Measurements from ENCODE around the gene MAP7D3.

Gene MAP7D3

DNA sequence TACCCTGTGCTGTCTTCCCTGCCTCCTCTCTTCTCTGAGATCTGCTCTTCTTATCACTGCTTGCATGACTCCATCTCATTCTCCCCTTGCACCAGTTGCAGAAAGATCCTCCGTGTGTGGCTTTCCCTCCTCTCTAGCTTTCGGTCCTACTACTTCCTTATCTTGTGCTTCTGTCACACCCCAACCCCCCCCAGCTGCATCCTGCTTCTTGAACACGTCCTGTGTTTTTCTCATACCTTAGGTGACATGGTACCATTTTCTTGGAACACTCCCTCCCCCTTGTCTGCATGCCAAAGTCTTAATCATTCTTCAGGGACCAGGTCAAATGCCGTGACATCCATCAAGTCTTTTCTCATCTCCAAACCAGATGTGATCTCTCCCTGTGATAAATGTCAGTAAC lies 57.4 kb downstream of the MAP7D3 start:
- DNase-seq (ENCODE audit: low read depth), result no peak
- H3K4me3 ChIP-seq (ENCODE audit: low read depth, low read length), result no peak overlapping the region
- TF ChIP-seq, protein P1, sequence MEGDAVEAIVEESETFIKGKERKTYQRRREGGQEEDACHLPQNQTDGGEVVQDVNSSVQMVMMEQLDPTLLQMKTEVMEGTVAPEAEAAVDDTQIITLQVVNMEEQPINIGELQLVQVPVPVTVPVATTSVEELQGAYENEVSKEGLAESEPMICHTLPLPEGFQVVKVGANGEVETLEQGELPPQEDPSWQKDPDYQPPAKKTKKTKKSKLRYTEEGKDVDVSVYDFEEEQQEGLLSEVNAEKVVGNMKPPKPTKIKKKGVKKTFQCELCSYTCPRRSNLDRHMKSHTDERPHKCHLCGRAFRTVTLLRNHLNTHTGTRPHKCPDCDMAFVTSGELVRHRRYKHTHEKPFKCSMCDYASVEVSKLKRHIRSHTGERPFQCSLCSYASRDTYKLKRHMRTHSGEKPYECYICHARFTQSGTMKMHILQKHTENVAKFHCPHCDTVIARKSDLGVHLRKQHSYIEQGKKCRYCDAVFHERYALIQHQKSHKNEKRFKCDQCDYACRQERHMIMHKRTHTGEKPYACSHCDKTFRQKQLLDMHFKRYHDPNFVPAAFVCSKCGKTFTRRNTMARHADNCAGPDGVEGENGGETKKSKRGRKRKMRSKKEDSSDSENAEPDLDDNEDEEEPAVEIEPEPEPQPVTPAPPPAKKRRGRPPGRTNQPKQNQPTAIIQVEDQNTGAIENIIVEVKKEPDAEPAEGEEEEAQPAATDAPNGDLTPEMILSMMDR (conservative IDR thresholded peaks at IDR 0.05; ENCODE audit: low read depth, low read length), result no peak

DNA sequence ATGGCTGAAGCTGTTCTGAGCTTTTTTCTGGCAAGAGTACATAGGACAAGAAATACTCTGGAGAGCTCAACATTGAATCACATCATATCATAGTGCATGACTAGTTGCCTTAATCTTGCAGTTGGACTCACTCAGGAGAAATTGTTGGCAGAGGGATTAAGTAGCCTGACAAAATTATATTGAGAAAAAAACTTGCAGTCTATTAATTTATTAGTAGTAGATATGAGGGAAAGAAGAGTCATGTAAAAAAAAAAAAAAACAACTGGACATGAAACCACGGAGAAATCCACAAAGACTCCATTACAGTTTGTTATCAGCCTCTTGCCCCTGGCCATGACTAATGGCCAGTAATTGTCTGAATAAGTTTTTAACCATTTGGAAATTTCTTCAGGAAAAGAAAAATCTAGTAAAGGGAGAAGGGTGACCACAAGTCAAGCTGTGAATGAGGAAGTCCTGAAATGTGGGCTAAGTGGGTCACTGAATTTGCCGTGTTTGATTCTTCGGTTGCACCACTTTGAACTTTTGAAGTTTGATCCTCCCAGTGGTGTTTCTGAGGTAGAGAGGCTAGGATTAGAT lies 58.3 kb downstream of the MAP7D3 start:
- TF ChIP-seq, protein P1 (conservative IDR thresholded peaks at IDR 0.05; ENCODE audit: low read depth, low read length), result no peak
- DNase-seq (ENCODE audit: low read depth), result peak; percentile 63
- no peak overlapping the region for H3K4me3 ChIP-seq (ENCODE audit: low read depth, low read length)

DNA sequence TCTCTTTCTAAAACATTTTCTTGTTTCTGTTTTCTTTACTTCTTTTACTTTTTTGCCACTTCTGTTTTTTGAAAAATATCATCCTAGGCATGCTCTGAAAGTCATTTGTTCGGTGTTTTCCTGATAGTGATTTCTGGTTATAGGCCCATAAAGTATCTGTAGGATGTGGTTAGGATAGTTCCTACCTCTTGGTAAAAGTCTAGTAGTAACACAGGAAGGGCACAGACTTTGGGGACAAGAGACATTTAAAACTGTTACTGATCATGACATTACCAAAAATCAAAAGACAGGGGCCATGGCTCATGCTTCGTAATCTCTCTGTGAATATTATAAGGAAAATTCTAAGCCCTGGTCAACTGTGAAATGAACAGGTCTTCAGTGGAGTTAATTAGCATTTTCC lies 59.1 kb downstream of the MAP7D3 start:
- no peak overlapping the region for H3K4me3 ChIP-seq (ENCODE audit: low read depth, low read length)
- DNase-seq (ENCODE audit: low read depth), result no peak
- TF ChIP-seq, protein P1 (conservative IDR thresholded peaks at IDR 0.05; ENCODE audit: low read depth, low read length), result no peak

DNA sequence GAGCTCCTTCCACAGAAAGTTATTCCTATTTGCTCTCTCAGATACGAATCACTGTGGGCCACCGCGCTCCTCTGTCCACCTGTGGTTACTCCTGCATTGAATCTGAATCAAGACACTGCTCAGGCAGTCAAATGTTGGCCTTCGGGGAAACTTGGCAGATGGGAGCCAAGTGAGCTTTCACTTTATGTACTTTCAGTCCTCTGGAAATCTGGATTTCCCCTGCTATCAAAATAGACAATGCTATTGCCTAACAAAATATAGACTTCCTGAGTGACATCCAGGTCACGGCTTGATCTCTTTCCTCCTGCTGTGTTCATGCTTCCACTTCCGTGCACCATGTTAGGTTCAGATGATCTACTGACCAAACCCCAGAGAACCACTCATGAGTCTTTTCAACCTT lies 60.0 kb downstream of the MAP7D3 start:
- H3K4me3 ChIP-seq (ENCODE audit: low read depth, low read length), result no peak overlapping the region
- peak; percentile 57 for DNase-seq (ENCODE audit: low read depth)
- TF ChIP-seq, protein P1 (conservative IDR thresholded peaks at IDR 0.05; ENCODE audit: low read depth, low read length), result no peak

DNA sequence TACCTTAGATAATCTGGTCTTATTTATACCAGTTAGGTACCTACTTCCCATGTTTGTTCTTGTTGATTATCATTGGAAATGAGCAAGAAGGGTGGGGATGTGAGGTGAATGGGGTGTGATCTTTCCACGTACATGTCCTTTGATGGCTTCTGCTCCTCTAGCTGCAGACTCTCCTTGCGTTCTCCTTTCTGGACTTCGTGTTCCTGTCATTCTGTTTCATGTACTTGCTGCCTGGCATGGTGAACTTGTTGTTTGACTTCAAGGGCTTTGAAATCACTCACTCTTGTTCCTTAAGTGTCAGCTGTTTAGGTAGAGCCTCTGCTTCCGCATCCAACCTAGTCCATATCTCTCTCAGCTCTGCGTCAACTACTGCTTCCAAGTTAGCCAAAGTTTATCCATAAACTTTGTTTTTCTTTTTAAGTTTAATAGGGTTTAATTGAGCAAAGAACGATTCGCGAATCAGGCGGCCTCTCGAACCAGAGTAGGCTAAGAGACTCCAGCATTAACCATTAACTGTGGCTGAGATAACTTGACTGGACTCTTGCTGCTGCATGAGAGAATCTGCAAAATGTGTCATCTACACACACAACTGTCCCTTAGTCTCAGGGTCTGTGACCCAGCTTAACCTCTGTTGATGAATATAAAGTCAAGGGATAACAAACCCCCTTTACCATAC lies 61.0 kb downstream of the MAP7D3 start:
- no peak for DNase-seq (ENCODE audit: low read depth)
- H3K4me3 ChIP-seq (ENCODE audit: low read depth, low read length), result no peak overlapping the region
- TF ChIP-seq, protein P1 (conservative IDR thresholded peaks at IDR 0.05; ENCODE audit: low read depth, low read length), result no peak

DNA sequence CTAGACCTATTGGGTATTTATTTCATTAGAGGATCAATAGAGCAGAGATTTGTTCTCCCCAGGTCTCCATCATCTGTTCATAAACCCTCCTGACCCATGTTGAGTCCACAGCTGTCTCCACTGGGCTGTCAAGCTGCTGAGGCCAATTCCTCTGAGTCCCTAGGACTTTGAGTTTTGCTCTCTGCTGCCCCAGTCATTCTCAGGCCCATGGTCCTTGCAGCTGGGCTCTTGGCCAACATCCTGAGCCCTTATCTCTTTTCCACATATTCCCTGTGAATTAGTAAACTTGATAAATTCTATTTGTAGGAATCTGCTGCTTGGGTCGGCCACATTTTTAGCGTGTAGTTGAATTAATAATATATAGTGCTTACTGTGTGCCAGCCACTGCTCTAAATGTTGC lies 62.0 kb downstream of the MAP7D3 start:
- H3K4me3 ChIP-seq (ENCODE audit: low read depth, low read length), result no peak overlapping the region
- DNase-seq (ENCODE audit: low read depth), result no peak
- TF ChIP-seq, protein P1 (conservative IDR thresholded peaks at IDR 0.05; ENCODE audit: low read depth, low read length), result peak; percentile 12

DNA sequence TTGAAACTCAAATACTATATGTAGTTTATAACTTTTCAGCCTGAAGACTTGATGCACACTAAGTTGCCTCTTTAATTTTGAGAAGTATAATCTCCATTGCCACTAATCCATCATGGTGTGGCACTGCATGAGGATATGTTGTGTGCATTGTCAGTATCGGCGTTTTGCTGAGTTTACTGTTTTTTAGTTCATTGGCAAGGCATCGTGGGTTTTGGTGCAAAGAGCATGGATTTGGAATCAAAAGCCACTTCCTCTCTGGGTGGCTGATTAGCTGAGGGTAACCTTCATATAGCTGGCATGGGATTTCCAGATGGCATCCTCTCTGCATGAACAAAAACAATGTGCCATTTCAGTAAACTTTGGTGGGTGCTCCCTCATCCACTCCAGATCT lies 65.2 kb downstream of the MAP7D3 start:
- H3K4me3 ChIP-seq (ENCODE audit: low read depth, low read length), result no peak overlapping the region
- TF ChIP-seq, protein P1 (conservative IDR thresholded peaks at IDR 0.05; ENCODE audit: low read depth, low read length), result no peak
- no peak for DNase-seq (ENCODE audit: low read depth)

Data from choroid plexus epithelial cell (primary cell).